GM19099 (cell line): ENCODE results near the gene BTNL9.

Source experiments
- POLR2A ChIP-seq: IDR thresholded peaks from 3 replicates; pipeline ENCODE4 v1.6.1; 2011; ENCODE audit warnings: low read depth; ENCODE audit not compliant: insufficient read length; ENCODE audit errors: extremely low read depth

Gene BTNL9

DNA sequence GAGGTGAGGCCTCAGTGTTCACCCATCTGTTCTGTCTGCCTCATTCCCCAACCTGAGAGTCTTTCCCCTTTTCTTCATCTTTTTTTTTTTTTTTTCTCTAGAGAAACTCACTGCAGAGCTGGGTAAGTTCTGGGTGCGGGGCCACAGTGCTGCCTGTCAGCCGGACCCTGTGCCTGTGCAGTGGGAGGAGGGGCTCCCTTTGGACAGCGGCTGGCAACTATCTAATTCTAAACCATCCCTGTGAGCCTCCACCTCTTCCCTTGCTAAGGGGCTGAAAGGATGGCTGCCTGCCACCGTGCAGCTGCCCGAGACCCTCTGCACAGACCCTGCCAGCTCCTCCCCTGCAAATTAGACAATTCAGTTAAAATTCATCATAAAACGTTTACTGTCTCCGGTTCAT is 14.1 kb downstream of the BTNL9 start:
- TF ChIP-seq POLR2A, result no peak

DNA sequence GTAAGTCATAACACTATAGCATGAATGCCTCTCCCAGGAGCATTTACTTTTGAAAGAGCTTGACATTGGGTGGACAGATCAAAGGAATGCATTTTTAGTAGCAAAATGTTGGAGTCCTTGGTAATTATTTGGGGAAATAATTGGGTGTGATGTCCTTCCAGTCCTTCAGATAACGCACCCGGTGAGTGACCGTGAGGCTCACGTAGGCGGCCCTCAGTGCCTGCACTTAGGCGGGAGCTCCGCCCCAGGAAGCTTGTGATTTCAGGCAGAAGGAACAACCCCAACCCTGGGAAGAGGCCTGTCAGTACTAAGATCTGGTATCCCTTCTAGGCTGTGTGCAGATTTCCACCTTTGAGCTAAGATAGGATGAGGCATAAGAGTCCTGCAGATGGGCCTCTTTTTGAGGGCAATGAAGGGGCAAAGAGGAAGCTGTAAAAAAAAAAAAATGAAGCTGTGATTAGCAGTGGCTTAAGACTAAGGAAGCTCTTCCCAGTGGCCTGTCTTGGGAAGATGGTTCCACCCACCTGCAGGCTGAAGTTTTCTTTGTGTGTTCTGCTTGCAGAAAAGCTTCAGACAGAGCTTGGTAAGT is 14.9 kb downstream of the BTNL9 start:
- no peak for TF ChIP-seq POLR2A

DNA sequence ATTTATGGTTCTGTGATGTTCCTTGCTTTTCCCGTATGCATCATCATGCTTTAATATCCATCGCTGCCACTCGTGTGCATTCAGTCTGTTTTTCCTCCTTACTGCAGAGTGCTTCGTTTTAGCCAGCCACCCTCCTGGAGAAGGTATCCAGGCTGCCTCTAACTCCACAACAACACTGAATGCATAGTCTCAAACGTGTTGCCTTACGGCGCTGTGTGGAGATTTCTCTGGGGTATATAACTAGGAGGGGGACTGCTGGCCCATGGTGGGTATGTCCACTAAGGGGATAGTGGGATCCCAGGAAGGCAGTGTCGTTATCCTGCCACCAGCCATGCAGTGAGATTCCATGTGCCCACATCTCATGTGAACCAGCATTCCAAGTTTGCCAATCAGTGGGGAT is 16.4 kb downstream of the BTNL9 start:
- no peak for TF ChIP-seq POLR2A

DNA sequence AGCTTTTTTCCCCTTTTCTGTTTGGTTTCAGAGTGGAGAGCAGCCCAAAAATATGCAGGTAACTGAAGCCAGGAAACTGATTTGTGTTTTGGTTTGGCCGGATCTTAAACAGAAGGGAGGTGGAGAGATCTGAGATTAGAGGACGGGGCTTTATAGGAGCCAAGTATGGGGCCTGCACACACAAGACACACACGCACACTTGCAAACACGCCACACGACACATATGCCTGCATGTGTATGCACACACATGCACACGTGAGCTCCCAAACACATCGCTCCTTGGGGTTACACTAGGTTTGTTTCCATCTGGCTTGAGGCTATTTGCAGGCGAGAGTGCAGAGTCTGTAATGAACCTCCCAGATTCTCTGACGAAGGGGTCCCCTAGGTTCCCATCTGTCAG is 18.3 kb downstream of the BTNL9 start:
- no peak for TF ChIP-seq POLR2A

DNA sequence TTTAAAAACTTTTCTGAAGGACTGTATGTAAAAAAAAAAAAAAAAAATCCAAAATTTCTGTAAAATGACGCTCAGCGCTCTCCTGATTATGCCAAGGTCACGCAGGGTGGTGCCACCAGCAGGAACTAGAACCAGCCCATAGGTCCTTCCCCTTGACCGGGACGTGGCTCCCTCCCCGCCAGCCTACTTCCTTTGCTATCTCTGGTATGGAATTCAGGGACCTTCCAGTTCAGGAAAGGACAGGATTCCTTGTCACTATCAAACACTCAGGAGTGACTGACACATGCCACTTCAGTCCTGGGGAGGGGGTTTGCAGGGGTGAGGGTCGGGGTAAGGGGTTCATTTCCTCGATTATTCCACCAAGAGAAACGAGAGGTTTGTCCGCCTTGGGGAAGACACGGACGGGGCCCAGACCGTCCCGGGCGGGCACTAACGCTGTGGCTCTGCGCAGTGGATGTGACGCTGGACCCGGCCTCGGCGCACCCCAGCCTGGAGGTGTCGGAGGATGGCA is 18.8 kb downstream of the BTNL9 start:
- no peak for TF ChIP-seq POLR2A

DNA sequence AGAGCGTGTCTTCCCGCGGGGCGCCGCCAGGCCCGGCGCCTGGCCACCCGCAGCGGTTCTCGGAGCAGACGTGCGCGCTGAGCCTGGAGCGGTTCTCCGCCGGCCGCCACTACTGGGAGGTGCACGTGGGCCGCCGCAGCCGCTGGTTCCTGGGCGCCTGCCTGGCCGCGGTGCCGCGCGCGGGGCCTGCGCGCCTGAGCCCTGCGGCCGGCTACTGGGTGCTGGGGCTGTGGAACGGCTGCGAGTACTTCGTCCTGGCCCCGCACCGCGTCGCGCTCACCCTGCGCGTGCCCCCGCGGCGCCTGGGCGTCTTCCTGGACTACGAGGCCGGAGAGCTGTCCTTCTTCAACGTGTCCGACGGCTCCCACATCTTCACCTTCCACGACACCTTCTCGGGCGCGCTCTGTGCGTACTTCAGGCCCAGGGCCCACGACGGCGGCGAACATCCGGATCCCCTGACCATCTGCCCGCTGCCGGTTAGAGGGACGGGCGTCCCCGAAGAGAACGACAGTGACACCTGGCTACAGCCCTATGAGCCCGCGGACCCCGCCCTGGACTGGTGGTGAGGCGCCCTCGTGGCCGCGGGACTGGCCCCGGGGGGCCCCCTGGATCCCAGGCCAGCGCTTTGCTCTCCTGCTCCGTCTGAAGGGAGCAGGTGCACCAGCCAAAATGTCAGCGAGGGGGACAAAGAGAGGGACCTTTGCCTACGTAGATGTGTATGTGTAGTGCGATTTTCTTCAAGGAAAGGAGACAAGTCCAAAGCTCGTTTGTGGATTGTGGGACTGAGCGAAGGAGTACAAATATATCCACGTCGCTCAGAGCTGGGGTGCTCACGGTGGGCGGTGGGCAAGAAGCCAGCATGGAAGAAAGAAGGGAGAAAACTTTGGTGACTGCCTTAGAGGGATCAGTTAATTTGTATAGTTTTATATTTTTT is 19.5 kb downstream of the BTNL9 start:
- TF ChIP-seq POLR2A, result no peak

DNA sequence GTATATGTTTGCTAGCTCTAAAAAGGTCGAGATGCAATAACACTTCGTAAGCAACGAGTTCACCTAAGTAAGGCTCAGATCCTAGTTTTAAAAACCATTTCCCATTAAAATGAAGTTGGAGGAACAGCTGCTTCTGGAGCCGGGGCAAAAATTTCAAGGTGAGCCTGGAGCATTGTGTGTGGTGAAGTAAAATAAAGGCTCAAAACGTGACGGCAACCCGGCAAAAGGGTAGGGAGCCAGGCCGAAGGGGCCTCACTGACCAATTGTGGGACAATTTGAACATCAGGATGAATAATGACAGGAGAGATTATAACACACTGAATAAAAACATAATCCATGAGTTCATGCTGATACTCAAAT is 20.1 kb downstream of the BTNL9 start:
- TF ChIP-seq POLR2A, result no peak

DNA sequence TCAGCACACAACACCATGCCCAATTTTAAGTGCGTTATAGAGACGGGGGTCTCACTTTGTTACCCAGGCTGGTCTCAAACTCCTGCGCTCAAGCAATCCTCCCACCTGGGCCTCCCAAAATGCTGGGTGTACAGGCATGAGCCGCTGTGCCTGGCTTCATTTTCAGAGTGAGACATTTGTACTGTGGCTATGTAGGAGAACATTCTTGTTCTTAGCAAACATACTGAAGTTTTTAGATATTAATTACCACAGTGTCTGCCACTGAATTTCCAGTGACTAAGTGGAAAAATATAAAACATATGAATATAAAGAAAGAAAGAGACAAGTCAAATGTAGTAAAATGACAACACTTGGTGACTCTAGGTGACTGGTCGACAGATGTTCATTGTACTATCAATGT is 20.9 kb downstream of the BTNL9 start:
- no peak for TF ChIP-seq POLR2A

DNA sequence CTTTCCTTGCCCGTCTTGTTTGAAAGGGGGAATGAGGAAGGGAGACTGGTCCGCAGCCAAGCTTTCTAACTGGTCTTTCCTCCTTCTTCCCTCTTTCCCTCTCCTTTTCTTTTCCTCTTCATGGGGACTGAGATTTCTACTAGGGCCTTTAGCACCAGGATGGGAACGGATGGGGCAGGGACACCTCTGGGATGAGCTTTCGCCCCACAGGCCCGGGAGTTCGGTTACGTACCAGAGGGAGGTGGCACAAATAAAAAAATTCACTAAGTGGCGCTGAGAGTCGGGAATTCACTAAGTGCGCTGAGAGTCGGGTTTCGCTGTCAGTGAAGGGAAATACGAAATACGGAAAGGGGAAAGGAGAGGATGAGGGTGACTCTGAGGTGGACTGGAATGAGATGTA is 21.6 kb downstream of the BTNL9 start:
- TF ChIP-seq POLR2A, result no peak

DNA sequence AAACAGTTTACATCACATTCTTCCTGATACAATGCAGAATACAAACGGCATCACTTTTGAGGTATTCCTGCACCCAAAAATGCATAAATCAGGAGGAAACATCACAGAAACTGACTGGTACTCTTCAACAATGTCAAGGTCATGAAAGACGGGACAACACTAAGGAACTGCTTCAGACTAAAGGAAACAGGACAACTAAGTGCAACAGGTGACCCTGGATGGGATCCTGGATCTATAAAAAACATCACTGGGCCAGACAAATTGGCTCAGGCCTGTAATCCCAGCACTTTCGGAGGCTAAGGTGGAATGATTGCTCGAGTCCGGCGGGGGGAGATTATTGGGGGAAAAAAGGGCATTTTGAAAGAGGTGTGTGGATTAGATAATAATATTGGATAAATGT is 22.6 kb downstream of the BTNL9 start:
- no peak for TF ChIP-seq POLR2A

DNA sequence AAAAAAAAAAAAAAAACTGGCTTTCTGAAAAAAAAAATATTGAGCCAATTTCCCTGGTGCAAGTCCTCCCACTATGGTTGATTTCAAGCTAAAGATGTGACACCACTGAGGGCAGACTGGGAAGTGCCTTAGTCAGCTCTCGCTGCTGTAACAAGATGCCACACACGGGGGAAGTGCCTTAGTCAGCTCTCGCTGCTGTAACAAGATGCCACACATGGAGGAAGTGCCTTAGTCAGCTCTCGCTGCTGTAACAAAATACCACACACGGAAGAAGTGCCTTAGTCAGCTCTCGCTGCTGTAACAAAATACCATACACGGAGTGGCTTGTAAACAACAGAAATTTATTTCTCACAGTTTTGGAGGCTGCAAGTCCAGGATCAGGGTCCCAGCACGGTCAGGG is 23.4 kb downstream of the BTNL9 start:
- no peak for TF ChIP-seq POLR2A

DNA sequence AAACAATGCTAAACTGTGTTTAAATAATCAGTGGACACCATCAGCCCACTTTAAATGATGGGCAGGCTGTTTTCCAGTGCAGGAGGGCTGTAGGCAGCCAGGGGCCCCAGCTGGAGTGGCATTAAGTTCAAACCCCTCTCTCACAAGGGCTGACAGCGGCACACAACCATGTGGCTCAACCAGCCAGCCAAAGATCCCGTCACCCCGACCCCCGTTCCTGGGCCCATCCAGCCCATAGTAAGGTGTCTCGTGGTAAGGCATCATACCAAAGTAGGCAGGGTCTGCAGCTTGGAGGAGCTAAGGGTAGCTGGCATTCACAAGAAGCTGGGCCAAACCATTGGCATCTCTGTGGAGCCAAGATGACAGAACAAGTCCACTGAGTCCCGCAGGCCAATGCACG is 24.9 kb downstream of the BTNL9 start:
- no peak for TF ChIP-seq POLR2A

DNA sequence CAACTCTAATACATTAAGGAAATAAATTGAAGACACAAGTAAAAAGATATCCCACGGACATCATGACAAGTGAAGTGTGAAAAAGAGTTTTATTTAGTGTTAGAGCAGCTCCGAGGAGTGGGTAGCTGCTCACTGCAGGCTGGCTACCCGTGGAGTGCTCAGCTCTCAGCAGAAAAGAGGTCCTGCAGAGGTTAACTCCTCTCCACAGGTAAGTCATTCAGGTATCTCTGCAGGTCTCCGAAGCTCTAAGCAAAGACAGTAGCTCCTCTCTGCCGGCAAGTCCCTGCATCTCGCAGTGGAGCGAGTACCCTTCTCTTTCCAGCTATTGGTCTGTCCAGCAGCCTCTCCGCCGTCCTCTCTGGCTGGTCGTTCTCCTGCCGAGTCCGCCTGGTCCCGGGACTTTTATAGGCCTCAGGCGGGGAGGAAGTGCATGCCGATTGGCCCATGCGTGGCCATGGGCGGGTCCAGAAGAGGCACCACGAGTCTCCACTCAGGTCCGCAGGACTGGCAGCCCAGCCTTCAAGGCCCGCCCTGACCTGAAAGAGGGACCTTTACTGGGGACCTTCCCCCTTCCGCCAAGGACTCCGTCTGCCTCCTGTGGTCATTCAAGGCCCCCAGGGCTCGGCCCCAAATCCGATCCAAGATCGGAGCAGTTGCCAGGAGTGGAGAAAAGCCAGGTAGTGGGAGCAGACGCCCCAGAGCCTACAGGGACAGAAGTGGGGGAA is 29.9 kb downstream of the BTNL9 start:
- TF ChIP-seq POLR2A, result no peak

DNA sequence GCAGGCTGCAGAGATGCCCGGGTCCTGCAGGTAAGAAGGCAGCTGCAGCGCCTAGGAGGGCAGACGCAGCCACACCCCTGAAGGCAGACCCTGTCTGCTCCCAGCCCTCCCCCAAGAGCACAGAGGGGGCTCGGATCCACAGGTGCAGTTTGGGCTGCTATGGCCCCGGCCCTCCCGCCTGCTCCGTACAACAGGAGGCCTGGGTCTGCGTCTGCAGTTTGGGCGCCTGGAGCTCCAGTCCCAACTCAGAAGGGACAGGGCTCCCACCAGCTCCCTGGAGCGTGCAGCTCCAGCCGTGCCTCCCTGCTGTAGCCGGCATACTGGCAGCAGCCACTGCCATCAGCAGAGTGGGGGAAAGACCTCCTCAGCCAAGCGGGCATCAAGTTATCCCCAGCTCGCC is 30.5 kb downstream of the BTNL9 start:
- no peak for TF ChIP-seq POLR2A

DNA sequence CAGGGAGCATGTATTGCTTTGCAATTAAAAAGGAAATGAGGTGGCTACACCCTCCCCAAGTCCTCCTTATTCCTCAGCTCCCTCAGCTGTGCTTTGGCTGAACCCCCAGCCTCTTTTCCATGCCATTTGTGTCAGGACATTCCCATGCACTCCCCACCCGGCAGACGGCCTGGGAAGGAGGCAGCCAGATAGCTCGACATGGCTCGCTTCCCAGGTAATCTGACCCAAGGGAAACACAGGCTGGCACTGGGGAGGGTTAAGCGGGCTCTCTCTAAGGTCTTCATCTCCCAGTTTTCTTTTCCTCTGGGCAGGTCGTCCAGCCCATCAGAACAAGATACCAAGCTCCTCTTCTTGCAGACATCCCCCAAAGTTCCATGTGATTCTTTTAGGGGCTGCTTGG is 31.2 kb downstream of the BTNL9 start:
- no peak for TF ChIP-seq POLR2A

DNA sequence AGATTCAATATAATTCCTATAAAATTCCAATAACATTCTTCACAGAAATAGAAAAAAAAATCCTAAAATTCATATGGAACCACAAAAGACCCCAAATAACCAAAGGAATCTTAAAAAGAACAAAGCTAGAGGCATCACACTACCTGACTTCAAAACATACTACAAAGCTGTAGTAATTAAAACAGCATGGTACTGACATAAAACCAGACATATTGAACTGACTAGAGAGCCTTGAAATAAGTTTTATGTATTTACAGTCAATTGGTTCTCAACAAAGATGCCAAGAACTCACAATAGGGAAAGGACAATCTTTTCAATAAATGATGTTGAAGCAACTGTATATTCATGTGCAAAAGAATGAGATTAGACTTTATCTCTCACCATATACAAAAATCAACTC is 36.9 kb downstream of the BTNL9 start:
- TF ChIP-seq POLR2A, result no peak
